Measurements from ENCODE around the gene GPC3.

GPC3 gene

GRCh38 chrX:133929836-133930464, 55.4 kb downstream of the GPC3 start:
- DNase-seq = no peak

GRCh38 chrX:133928365-133928764, 57.0 kb downstream of the GPC3 start:
- DNase-seq = no peak

- DNase-seq = no peak
Measured at GRCh38 chrX:133926809-133927208, 58.6 kb downstream of the GPC3 start.

- no peak for DNase-seq
Measured at GRCh38 chrX:133926099-133926498, 59.3 kb downstream of the GPC3 start.

- no peak for DNase-seq
Measured at GRCh38 chrX:133924548-133924947, 60.8 kb downstream of the GPC3 start.

- DNase-seq = no peak
Measured at GRCh38 chrX:133923548-133923947, 61.8 kb downstream of the GPC3 start.

GRCh38 chrX:133923113-133923512, 62.3 kb downstream of the GPC3 start:
- no peak for DNase-seq

GRCh38 chrX:133922390-133922771, 63.0 kb downstream of the GPC3 start:
- no peak for DNase-seq

- DNase-seq = peak in 11 of 56 donors; percentile 0 to 6 (median 0)
Measured at GRCh38 chrX:133921764-133922389, 63.5 kb downstream of the GPC3 start.

GRCh38 chrX:133921086-133921485, 64.3 kb downstream of the GPC3 start:
- no peak for DNase-seq

- no peak for DNase-seq
Measured at GRCh38 chrX:133918361-133918771, 67.0 kb downstream of the GPC3 start.

- no peak for DNase-seq
Measured at GRCh38 chrX:133916984-133917722, 68.2 kb downstream of the GPC3 start.

- DNase-seq = no peak
Measured at GRCh38 chrX:133913658-133914388, 71.6 kb downstream of the GPC3 start.

GRCh38 chrX:133913009-133913408, 72.4 kb downstream of the GPC3 start:
- DNase-seq = no peak

GRCh38 chrX:133911825-133912495, 73.4 kb downstream of the GPC3 start:
- DNase-seq = no peak

- DNase-seq = no peak
Measured at GRCh38 chrX:133910539-133910938, 74.9 kb downstream of the GPC3 start.

- no peak for DNase-seq
Measured at GRCh38 chrX:133909888-133910287, 75.5 kb downstream of the GPC3 start.

GRCh38 chrX:133908223-133908955, 77.0 kb downstream of the GPC3 start:
- no peak for DNase-seq

GRCh38 chrX:133907606-133908005, 77.8 kb downstream of the GPC3 start:
- DNase-seq = no peak

- DNase-seq = no peak
Measured at GRCh38 chrX:133905305-133905704, 80.1 kb downstream of the GPC3 start.

Measured in amygdala (tissue), 56 donors.